ENCODE measurements around the gene MYH8. TPM values are rescaled to one million over a fixed set of nuclear protein-coding genes. Genes with fewer than 3 reads are reported as not detected.

The MYH8 gene
- total RNA-seq, 4 donors from 2014 or later, result not detected

DNA sequence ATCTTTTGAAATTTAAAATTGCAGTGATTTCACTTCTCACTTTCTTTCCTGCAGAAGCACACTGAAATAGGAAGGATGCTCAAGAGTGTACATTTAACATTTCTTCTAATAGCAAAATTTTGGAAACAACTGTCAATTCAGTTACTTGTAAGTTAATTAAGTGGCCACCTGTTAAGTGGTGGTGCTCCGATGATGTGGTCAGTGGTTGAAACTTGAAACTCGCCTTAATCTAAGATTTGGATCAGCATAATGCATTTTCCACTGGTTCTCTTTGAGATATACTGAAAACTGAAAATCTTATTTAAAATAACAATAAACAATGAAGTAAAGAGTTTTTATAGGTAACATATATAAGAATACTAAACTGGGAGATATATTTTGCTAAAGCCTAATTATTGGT, 7.0 kb upstream of the MYH8 start:
- no peak for DNase-seq
- Histone ChIP-seq H3K4me1 (no peaks in the 10 kb centered on the region), H3K36me3 (no peaks in the 10 kb centered on the region), H3K9me3 (no peaks in the 10 kb centered on the region), H3K4me3 (no peak overlapping the region), H3K27ac (no peak overlapping the region), H3K27me3 (no peaks in the 10 kb centered on the region)
- TF ChIP-seq POLR2A (IDR thresholded peaks at IDR 0.05), result no peak
- TF ChIP-seq, protein P1, sequence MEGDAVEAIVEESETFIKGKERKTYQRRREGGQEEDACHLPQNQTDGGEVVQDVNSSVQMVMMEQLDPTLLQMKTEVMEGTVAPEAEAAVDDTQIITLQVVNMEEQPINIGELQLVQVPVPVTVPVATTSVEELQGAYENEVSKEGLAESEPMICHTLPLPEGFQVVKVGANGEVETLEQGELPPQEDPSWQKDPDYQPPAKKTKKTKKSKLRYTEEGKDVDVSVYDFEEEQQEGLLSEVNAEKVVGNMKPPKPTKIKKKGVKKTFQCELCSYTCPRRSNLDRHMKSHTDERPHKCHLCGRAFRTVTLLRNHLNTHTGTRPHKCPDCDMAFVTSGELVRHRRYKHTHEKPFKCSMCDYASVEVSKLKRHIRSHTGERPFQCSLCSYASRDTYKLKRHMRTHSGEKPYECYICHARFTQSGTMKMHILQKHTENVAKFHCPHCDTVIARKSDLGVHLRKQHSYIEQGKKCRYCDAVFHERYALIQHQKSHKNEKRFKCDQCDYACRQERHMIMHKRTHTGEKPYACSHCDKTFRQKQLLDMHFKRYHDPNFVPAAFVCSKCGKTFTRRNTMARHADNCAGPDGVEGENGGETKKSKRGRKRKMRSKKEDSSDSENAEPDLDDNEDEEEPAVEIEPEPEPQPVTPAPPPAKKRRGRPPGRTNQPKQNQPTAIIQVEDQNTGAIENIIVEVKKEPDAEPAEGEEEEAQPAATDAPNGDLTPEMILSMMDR (IDR thresholded peaks at IDR 0.05), result no peak

DNA sequence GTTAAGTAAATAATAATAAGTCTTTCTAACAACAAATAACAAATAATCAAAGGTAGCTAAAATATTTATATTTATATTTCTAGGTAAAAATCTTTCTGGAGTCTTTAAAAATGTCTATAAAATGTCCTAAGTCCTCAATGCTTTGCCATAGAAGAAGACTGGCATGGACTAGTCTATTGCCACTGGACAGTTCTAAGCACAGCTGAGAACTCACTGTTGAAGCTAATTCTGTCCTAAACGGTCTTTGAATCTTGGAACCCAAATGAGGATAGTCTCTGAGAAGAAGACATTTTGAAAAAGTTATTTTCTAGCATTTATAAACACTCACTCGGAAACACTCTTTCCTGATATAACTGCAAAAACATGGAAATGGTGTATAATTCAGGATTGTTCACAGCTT, 539 bp downstream of the MYH8 start:
- TF ChIP-seq, protein P1 (IDR thresholded peaks at IDR 0.05), result no peak
- no peak for TF ChIP-seq POLR2A (IDR thresholded peaks at IDR 0.05)
- no peak for DNase-seq
- Histone ChIP-seq H3K36me3 (no peaks in the 10 kb centered on the region), H3K27ac (no peak overlapping the region), H3K27me3 (no peaks in the 10 kb centered on the region), H3K4me3 (no peak overlapping the region), H3K9me3 (no peaks in the 10 kb centered on the region), H3K4me1 (no peaks in the 10 kb centered on the region)

DNA sequence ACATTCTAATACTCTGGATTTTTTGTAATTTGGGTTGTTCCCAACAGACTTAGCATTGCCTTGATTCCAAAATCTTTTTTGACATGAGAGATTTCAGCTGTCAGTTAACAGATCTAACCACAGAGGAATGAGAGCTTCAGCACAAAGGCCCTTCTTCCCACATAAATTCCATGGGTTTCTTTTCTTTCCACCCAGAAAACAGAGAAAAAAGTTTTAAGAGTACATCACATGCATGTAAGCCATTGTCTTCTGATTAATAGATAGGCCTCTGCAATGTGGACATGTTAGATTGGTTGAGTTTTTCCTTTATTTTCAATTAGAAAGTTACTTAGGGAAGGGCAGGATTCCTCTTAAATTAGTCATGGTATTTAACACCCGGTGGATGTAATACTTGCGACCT, 939 bp downstream of the MYH8 start:
- Histone ChIP-seq H3K9me3 (no peaks in the 10 kb centered on the region), H3K27me3 (no peaks in the 10 kb centered on the region), H3K27ac (no peak overlapping the region), H3K36me3 (no peaks in the 10 kb centered on the region), H3K4me3 (no peak overlapping the region), H3K4me1 (no peaks in the 10 kb centered on the region)
- TF ChIP-seq POLR2A (IDR thresholded peaks at IDR 0.05), result no peak
- TF ChIP-seq, protein P1 (IDR thresholded peaks at IDR 0.05), result no peak
- DNase-seq, result no peak

- Histone ChIP-seq H3K27ac (no peak overlapping the region), H3K27me3 (no peaks in the 10 kb centered on the region), H3K36me3 (no peaks in the 10 kb centered on the region), H3K9me3 (no peaks in the 10 kb centered on the region), H3K4me3 (no peak overlapping the region), H3K4me1 (no peaks in the 10 kb centered on the region)
- DNase-seq, result no peak
- TF ChIP-seq, protein P1 (IDR thresholded peaks at IDR 0.05), result no peak
- TF ChIP-seq POLR2A (IDR thresholded peaks at IDR 0.05), result no peak
These were observed 4.3 kb downstream of the MYH8 start for GRCh38 chr17:10417431-10417830.

- Histone ChIP-seq H3K36me3 (no peaks in the 10 kb centered on the region), H3K9me3 (no peaks in the 10 kb centered on the region), H3K4me1 (no peaks in the 10 kb centered on the region), H3K27ac (no peak overlapping the region), H3K27me3 (no peaks in the 10 kb centered on the region), H3K4me3 (no peak overlapping the region)
- TF ChIP-seq, protein P1 (IDR thresholded peaks at IDR 0.05), result no peak
- no peak for TF ChIP-seq POLR2A (IDR thresholded peaks at IDR 0.05)
- DNase-seq, result no peak
These were observed 6.6 kb downstream of the MYH8 start for GRCh38 chr17:10415161-10415560.

DNA sequence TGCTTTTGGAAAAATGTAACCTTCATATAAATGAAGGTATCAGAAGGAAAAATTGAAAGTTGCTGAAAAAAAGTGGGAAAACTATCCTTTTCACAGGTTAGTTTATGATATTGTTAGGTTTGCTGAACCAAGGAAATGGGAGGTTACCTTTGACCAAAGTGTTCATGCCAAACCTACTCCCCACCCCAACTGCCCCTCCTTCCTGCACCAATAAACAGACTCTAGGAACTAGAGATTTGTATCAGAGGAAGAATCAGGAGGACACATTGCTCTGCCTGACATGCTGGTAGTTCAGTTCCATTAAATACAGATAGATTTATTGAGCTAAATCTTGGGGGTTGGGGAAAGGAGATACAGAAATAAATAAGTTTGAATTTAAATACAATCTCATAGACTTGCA, 18.2 kb downstream of the MYH8 start:
- no peak overlapping the region for H3K27ac ChIP-seq

More for the DNA sequence above, 18.2 kb downstream of the MYH8 start:
- Histone ChIP-seq H3K27me3 (no peaks in the 10 kb centered on the region), H3K36me3 (no peaks in the 10 kb centered on the region), H3K4me3 (no peak overlapping the region), H3K4me1 (no peaks in the 10 kb centered on the region), H3K9me3 (no peaks in the 10 kb centered on the region)
- DNase-seq, result no peak
- TF ChIP-seq POLR2A (IDR thresholded peaks at IDR 0.05), result no peak
- TF ChIP-seq, protein P1 (IDR thresholded peaks at IDR 0.05), result no peak

Measured in Peyer's patch (tissue), 4 donors.